Activated gamma-delta T cell treated with Interleukin-2 at 50 U/mL for 16 hours (primary cell): Measurements from ENCODE around the gene ANKS1B.

ENCODE experiments used
- DNase-seq: peaks from one replicate; pipeline ENCODE4 v3.0.0-alpha.2; 2020

Gene ANKS1B

DNA sequence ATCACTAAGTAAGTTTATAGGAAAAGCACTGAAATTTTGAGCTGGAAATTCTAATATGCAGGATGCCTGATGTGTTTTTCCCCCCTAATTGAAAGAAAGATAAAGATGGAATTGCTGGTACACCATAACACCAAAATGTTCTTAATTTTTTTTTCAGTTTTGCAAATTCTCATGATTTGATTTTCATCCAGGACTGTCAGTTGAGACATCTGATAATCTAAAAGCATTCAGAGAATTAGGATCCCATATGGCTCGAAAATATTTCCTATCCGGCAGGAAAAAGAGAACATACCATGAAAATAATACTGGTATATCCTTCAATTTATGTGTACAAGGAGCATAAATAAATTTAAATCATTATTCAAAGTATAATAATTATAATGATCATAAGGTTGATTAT, 887.6 kb downstream of the ANKS1B start:
- no peak for DNase-seq

DNA sequence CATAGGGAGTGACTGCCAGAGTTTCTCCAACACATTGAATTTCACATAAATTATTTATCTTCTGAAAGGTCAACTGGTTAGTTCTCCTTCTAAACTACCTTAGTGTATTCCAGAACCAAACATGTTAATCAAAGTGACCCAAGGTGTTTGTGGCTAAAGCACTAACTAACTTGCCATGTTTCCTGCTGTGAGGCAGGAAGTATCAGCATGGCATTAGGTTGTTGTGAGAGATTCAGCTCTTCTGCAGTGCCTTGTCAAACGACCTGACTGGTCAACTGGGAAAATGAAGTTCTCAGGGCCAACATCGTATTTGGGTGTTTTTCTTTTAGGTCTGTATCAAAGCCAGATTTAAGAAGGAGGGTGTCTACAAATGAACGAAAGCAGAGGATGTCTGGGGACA, 891.6 kb downstream of the ANKS1B start:
- DNase-seq = no peak

DNA sequence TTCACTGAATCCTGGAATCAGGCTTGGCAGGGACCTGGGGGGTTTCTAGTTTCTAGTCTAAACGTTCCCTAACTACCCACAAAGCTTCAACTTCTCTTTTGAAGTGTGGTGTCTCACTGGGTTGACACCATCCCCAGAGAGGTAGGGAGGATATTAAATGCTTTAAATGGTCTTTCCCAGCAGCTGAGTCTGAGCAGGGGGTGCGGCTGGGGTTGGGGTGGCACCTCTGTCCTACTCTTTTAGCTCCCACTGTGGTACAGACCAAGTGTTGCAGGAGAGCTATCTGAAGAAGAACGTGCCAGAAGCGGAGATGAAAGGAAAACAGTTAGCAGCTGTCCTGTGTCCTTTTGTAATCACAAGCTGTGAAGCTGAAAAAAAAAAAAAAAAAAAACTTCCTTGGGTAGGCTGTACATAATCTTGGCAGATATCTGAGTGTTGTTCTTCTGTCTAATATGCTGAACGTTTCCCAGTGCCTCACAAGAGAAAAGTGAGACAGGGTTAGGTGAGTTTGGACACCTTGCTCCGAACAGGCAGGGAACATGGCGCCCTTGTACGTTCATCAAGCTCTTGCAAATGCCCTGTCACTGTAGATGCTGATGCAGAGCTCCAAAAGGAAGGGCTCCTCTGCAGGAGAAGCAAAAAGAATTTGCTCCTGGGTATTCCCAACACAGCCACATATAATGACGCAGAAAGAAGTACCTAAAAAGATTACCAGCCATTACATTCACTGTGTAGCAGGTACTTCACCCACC, 892.5 kb downstream of the ANKS1B start:
- no peak for DNase-seq

DNA sequence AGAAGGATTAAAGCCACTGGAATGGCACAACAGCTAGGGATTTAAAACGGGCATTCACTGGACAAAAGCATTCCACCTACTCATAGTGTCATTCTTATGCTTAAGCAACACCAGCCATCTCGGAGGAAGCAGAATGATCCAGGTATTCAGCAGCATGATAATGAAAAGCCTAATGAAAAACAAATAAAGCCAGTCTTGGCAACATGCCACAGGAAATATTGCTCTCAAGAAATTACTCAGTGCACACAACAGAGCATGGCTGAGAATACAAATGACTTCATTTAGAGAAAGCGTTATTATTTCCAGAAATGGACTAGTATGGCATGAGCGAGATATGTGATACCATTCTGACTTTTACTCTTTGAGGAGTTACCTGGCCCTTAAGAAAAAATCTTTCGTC, 897.5 kb downstream of the ANKS1B start:
- no peak for DNase-seq

DNA sequence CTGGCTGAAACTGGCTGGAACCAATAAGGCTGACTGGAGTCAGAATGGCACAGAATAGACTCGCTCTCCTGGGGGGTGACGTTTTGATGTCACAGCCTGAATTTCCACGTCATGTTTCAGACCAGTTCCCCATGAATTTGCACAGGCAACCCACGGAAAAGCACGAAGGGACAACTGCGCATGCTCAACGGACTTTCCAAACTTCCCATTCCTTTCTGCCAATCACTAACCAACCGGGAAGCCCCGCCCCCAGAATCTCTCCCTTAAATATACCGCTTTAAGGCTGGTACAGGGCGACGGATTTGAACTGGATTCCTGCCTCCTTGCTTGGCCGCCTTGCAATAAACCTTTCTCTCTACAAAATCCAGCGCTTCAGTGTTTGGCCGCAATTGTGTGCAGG, 904.9 kb downstream of the ANKS1B start:
- DNase-seq = no peak

DNA sequence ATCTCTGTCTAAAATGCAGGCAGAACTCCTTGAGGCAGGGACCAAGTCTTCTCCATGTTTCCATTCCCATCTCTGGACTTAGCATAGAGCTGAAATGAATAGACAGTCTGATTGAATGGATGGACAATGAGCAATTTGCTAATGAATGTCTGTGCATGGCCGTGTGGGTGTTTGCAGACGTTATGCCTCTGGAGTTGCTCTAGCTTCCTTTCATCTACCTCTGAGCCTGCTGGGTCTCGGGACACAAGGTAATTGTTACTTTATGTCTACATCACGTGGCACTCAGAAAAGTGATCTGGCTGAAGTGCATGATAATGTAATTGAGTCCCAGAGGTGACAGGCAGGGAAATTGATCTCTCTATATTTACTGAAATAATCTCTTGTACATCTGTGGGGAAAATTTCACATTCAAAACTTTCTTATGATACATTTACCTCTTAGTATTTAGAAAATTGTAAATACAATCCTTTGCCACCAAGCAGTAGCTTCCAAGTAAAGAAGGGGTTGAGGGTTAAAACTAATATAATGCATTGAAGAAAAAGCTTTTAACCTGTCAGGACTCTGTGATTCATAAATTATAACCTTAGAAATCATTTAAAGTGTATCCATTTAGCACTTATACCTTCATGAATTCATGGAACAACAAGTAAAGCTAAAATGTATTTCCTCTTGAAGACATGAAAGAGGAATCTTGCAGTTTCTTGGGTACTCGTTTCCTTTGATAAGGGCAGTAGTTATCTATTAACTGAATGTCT, 915.6 kb downstream of the ANKS1B start:
- no peak for DNase-seq

DNA sequence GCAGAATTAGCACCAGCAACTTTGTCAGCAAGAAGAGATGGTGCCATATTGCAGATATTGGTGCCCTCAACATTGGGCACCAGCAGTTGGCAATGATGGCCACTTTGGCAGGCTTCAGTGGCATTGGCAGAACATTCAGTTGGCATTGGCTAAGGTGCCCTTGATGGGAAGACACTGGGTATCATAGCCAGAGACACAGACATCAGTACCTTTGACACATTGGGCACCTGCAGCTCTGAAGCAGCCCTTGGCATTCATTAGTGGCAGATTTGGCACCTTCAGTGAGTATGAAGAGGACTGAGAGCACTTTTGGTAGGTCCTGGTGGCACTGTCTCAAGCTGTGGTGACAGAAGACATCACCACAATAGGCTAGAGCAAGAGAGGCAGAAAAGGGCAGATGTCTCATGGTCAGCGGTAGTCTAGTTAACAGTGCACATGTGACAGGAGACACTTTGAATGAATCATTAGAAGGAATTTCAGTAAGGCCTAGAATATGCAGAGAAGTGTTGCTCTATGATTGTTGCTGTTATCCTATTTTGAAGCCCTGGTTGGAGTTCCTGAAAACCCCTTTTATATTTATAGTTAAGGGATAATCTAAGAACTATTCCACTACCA, 917.5 kb downstream of the ANKS1B start:
- DNase-seq = no peak

DNA sequence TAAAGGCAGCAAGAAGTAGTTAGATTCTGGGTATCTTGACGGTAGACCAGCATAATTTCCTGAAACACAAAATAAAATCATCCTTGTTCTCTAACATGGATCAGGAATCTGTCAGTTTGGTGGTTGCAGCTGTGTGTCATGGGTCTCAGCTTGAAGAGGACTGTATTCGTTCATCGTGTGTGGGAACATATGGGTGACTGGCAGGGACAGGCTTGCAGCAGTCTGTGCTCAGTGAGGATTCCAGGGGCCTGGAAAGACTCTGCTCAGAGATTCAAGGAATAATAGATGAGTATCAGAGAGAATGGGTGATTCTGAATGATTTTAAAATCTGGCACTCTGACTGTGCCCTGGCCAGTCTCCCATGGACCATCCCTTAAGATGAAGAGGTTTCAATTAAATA, 918.0 kb downstream of the ANKS1B start:
- DNase-seq = no peak

DNA sequence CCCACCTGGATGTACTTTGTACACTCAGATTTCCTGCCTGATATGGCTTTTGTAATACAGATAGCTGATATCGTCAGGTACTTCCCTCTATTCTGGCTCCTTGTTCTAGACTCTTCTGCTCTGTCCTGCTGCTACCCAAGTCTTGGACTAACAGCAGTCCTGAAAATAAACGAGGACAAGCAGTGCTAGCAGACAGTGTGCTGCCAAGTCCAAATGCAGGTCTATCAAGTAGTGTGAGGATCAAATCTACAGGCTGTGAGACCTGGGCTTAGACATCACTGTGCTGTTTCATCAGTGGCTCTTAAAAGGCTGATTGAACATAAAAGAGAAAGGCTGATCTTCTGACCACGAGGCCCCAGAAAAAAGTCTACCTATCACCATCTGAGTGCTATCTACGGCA, 921.6 kb downstream of the ANKS1B start:
- no peak for DNase-seq

DNA sequence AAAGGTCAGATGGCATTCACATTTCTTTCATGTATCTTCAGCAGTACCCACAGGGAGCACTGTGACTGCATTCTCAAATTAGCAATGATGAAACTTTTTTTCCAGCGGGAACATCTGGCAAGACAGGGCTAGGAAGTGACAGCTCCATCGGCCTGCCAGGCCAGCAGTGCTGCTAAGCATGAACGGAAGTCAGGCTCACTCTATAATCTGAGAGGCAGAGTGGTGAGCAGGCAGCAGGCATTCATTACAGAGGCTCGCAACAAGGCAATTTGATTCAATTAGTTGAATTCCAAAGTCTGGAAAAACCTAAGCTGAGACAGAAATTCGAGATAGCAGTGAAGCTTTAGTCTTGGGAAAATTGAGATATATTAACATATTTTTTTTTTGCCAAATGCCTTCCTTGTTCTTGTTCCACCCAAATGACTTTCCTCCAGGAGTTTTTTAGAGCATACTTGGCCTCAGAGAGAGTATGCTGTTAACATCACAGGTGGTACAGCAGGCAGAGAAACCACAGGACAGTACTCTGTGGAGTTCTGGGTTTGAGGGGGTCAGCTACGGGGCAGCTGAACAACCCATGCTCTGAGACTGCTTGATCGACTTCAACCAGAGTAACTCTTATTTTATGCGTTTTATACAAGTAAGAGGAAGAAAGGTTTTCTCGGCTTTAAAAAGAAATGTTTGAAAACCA, 924.8 kb downstream of the ANKS1B start:
- DNase-seq = no peak

DNA sequence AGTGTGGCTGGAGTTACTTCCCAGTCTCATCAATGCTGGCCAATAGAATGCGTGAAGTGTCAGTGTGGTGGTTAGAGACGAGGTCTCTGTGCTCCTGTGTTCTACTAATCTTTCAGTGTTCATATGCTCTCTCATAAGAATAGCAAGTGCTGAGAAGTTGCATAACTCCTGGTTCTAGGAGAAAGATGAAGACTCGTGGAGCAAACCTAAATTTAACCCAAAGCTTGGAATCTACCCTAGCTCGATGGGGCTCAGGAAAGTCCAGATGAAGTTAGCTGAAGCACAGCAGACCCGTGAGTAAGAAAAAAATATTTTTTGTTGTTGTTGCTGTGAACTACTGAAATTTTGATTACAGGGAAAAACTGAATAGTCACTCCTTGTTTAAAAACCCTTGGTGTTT, 927.1 kb downstream of the ANKS1B start:
- no peak for DNase-seq

DNA sequence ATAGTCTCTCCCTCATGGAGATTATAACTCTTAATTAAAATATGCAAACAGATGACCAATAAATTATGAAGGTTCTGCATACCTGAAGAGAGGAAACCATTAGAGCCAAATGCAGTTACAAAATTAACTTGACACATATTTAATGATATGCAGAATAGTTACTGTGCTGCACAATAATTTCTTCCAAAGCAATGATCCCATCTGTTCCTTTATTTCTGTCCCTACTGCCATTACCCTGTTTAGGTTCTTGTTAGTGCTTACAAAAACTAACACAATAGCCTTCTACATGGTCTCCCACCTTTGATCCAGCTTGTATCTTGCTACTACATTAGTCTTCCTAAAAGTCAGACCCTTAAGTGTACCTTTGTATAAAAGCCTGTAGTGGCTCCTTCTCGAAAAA, 928.5 kb downstream of the ANKS1B start:
- DNase-seq = no peak

DNA sequence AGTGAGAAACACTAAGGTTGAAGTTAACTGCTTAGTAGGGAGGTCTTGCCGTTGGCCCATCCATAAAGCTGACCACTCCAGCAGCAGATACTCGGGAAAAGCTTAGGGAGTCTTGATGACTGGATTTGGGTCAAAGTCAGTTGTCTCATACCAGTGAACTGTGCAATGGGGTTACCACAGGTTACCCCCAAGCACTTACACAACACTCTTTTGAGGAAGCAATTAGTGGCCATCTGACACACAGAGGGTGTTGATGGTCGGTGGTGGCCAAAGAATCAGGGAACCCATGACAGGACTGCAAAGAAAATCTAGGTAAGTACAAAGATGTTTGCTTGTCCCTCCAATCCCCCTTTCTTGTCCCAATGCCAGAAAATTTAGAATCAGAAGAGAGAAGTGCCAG, 929.4 kb downstream of the ANKS1B start:
- DNase-seq = no peak

DNA sequence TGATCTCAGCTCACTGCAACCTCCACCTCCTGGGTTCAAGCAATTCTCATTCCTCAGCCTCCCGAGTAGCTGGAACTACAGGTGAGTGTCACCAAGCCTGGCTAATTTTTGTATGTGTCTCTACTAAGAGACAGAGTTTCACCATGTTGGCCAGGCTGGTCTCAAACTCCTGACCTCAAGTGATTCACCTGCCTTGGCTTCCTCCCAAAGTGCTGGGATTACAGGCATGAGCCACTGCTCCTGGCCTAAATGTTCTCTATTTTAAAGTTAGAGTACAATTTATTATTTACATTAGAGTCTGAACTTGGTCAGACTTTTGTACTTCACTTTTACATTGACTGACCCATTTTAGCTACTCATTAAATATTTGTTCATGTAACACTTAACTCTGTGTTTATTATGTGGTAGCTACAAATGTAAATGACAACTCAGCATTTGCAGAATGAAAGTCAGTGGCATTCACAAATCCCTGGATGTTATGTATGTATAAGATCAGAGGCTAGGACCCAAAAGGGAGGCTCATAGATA, 930.1 kb downstream of the ANKS1B start:
- DNase-seq = no peak

DNA sequence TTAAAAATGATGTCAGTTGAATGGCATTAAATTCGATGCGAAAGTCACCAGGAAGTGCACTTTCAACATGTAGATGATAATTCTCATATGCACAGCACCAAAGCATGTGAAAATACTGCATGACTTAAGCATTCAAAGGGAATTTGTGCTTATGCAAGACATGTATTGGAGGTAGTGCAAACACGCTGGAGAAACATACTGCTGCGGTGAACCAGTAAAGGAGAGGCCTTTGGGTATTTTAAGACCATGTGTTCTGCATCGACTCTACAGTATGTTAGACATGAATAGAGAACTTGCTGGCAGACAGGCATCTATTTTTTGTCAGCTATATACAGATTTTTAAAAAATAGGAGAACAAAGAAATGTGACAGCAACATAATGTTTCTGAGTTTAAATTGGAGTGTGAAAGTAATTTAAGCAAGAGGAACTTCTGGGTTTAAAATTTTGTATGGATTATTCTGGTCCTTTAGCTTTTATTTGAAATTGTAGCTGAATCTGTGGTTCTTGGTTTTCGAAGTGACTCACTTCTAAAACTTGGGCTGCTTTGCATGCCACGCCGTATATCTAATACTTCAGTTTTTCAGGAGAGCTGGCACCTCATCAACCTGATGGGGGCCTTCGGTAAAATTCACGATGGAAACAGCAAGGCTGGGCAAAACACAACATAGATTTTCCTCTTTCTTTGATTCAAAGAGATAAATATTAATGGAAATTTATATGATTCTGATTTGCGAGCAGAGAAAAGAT, 930.9 kb downstream of the ANKS1B start:
- DNase-seq = no peak

DNA sequence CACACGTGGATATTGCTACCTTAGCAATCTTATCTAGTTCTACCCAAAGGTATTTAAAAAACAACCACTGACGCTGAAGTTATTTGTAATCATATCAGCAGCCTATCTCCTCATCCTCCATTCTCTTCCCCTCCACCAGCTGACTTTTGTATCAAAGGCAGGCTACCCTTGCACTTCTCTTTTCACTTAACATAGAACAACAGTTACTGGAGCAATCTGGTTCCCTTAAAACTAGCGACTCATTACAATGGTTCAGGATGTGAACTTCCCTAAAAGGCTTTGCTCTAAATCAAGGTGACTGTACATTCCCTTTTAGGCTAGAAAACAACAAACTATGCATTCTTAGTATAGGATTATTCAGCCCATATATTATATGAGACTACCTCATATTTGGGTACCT, 935.0 kb downstream of the ANKS1B start:
- DNase-seq = no peak

DNA sequence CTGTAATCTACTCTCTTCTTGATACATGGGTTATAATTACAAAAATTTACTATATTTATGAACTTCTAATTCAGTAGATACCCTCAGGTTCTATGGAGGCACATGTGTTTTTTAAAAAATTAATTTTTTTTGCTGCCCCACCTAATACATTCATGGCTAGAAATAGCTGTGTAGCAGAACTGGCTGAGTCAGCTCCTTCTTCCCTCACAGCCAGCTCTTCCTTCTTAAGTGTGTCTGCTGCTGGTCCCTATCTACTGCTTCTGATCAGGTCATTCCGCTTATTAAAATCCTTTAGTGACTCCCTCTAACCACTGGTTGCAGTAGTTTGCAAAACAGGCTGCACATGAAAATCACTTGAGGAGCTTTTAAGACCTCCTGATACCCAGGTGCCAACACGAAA, 939.6 kb downstream of the ANKS1B start:
- no peak for DNase-seq

DNA sequence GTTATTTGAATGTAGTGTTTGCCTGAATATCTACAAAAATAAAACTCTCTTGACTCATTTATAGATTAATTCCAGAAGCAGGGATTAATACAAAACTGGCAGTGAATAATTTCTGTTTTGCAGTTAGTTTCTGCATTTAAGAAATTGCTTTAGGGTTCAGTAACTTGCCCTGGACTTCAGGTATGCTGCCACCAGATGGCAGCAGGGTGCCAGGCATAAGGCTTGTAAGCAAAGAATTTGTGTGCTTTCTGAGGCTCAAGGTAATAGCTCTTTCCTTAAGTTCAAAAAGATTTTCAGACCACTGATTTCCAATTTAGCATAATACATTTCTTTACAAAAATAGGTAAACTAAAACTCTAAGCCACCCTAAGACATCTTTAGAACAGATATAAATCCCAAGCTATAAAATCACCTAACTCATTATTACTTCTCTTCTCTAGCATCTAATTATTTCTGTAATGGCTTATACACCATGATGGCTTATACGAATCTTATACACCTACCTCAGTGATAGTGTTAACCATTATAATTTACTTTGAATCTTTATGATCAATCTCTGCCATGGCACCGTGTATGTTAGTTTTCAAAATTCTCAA, 941.3 kb downstream of the ANKS1B start:
- no peak for DNase-seq

DNA sequence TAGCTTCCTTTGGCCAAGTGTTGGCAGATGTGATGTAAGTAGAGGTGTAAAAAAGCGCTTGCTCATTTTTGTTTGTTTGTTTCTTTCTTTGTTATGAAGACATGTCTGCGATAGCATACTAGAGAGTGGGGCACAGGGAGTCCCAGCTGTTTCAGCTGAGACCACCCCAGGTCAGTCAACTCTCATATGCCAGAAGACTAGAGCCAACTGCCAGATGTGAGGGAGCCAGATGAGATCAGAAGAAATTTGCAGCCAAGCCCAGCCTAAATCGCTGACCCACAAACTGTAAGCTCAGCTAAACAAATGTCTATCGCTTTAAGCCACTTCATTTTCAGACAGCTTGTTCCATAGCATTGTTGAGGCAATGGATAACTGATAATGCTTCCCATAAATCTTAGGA, 942.5 kb downstream of the ANKS1B start:
- no peak for DNase-seq

DNA sequence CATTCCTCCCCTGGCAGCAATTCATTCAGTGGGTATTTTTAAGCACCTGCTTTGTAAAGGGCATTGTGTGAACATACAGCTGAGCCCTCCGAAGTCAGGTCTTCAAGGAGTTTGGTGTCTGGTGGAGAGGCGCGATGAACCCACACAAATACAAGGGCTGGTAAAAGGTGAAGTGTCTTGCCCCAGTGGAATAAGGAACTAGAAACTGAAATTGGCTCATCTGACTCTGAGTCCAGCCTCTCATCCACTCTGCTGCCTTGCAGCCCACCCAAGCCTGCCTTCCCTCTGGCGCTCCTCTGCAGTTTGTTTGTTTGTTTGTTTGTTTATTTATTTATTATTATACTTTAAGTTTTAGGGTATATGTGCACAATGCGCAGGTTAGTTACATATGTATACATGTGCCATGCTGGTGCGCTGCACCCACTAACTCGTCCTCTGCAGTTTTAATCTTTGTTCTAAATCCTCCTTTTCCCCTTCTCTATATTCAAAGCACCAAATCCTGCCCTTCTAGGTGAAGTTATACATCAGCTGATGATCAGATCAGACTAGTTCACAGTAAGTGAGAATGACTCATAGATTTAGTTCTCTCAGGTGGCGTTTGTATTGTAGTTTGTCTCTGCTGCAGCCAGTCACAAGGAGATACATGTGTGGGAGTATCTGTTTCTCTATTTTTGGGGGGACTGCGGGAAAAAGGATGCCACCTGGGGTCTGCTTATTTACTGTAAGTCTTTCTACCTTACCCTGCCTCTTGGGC, 945.2 kb downstream of the ANKS1B start:
- no peak for DNase-seq

DNA sequence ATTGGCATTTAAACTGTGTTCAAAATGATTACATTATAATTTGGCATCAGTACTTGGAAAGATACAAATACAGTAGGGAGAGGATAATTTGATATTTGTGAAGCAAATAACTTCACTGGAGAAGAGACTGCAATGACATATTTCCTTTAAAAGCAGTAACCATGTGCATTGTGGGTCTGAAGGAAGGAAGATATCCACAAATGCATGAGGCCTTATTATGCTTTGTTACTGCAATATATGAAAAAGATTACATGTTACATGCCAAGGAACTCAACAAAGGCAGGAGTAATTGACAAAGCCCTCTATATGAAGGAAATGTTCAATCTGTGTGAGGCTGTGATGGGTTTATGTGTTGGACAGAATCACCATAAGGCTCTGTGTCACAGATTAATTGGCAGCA, 948.2 kb downstream of the ANKS1B start:
- DNase-seq = no peak
